ENCODE results near the gene TIGIT.

The TIGIT gene

GRCh38 chr3:114308830-114309229 is 15.0 kb downstream of the TIGIT start:
- in situ Hi-C loops (cut with HindIII; ENCODE audit: low sequenced_read_pairs), result no loop called here

GRCh38 chr3:114310695-114311094 is 16.9 kb downstream of the TIGIT start:
- in situ Hi-C loops (cut with HindIII; ENCODE audit: low sequenced_read_pairs), result no loop called here

- in situ Hi-C loops (cut with HindIII; ENCODE audit: low sequenced_read_pairs), result no loop called here
These were observed 19.6 kb downstream of the TIGIT start for GRCh38 chr3:114313426-114313825.

DNA sequence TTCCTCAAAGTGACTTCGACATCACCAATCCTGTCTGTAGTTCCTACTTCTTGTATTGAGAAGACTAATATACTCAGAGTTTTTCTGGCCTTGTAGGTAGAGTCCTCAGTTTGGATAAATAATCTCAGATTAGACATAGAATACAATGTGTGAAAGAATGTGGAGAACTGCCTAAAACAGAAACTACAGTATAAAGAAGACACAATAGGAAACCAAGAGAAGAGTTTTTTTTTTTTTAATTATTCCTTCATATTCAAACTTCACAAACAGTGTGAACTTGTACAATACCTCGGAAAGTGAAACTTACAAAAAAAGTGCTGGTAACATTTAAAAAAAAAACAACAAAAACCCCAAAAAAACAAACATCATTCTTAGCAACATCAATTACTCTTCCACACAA is 20.5 kb downstream of the TIGIT start:
- in situ Hi-C loops (cut with HindIII; ENCODE audit: low sequenced_read_pairs), result no loop called here

- in situ Hi-C loops (cut with HindIII; ENCODE audit: low sequenced_read_pairs), result no loop called here
These were observed 24.5 kb downstream of the TIGIT start for GRCh38 chr3:114318295-114318694.

- in situ Hi-C loops (cut with HindIII; ENCODE audit: low sequenced_read_pairs), result no loop called here
These were observed 25.6 kb downstream of the TIGIT start for GRCh38 chr3:114319453-114319852.

- in situ Hi-C loops (cut with HindIII; ENCODE audit: low sequenced_read_pairs), result no loop called here
These were observed 26.4 kb downstream of the TIGIT start for GRCh38 chr3:114320246-114320645.

- in situ Hi-C loops (cut with HindIII; ENCODE audit: low sequenced_read_pairs), result no loop called here
These were observed 29.9 kb downstream of the TIGIT start for GRCh38 chr3:114323546-114324254.

DNA sequence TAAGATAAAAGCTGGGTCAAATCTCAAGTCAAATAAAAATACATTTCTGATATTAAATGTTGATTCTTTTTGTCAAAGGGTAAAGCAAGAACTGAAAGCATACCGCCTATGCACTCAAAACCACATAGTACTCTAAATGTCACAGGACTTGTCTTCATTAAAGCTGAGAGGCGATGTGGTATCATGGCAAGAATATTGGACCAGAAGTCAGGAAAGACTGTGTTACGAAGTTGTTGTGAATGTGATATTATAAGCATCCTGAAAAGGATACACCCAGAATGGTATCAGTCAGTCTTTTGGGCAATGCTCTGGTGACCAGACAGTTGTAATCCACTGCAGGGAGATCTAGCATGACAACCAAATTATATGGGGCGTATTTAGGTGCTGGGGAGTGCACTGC is 33.8 kb downstream of the TIGIT start:
- in situ Hi-C loops (cut with HindIII; ENCODE audit: low sequenced_read_pairs), result no loop called here

GRCh38 chr3:114328345-114328744 is 34.5 kb downstream of the TIGIT start:
- in situ Hi-C loops (cut with HindIII; ENCODE audit: low sequenced_read_pairs), result no loop called here

- in situ Hi-C loops (cut with HindIII; ENCODE audit: low sequenced_read_pairs), result no loop called here
These were observed 36.0 kb downstream of the TIGIT start for GRCh38 chr3:114329823-114330222.

- in situ Hi-C loops (cut with HindIII; ENCODE audit: low sequenced_read_pairs), result no loop called here
These were observed 37.2 kb downstream of the TIGIT start for GRCh38 chr3:114331007-114331406.

DNA sequence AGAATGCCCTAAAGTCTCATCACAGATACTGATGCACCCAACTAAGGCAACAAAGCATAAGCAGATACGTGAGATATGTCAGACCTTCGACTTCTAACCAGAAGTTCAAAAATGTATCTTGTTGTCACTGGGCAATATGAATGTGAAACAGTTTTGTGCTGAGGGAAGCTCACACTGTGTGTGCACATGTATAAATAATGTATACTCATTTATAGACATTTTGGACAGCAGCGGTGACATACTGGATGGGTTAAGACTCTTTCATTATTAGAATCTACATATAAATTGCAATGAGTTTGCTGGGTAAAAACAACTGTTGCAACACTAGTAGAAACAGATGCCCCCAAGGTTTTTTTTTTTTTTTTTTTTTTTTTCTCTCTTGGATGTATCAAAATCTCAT is 37.9 kb downstream of the TIGIT start:
- in situ Hi-C loops (cut with HindIII; ENCODE audit: low sequenced_read_pairs), result no loop called here

GRCh38 chr3:114332342-114333179 is 38.7 kb downstream of the TIGIT start:
- in situ Hi-C loops (cut with HindIII; ENCODE audit: low sequenced_read_pairs), result no loop called here

DNA sequence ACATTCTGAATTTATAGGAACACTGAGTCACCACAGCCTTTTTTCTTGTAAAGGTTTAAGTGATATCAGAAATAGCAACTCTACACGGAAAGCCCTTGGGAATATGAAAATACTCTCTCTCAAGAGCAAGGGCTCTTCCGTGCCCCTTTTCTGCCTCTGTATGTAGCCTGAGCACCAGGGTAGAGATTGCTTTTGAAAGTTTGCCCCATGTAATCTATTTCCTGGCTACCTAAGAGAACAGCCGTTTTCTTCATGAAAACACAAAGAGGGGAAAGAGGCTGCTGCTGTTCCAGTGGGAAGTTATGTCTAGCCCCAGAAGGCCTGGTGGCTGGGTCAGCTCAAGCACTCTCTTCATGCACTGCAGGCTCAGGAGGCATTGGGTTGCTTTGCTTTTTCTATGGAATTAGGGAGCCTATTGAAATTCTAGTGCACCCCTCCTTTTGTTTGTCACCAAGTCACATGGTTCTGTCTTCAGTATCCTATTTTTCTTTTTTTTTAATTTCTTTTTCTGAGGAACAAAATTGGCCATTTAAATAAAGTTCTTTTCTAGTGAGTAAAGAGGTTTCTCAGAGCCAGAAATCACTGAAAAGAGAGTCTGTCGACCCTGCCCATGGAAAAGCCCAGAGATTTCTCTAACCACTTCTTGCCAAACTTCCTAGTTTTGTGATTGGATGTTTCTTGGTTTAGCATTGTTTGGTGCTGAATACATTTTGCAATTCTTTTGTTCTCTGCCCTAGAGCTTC is 39.5 kb downstream of the TIGIT start:
- in situ Hi-C loops (cut with HindIII; ENCODE audit: low sequenced_read_pairs), result no loop called here

DNA sequence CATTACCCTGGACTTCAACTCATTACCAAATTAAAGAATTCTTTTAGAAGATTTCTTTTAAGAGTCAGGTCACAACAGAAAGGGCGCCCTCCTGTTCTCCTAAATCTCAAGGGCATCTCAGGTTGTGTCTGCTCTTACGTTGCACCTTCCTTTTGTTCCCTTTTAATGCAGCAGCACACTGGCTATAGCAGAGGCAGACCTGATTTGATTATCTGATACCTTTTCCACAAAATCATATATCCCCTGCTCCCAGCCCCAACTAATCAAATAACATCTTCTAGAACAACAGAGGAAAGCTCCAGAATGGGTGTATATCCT is 40.1 kb downstream of the TIGIT start:
- in situ Hi-C loops (cut with HindIII; ENCODE audit: low sequenced_read_pairs), result no loop called here

- in situ Hi-C loops (cut with HindIII; ENCODE audit: low sequenced_read_pairs), result no loop called here
These were observed 42.4 kb downstream of the TIGIT start for GRCh38 chr3:114336122-114336697.

DNA sequence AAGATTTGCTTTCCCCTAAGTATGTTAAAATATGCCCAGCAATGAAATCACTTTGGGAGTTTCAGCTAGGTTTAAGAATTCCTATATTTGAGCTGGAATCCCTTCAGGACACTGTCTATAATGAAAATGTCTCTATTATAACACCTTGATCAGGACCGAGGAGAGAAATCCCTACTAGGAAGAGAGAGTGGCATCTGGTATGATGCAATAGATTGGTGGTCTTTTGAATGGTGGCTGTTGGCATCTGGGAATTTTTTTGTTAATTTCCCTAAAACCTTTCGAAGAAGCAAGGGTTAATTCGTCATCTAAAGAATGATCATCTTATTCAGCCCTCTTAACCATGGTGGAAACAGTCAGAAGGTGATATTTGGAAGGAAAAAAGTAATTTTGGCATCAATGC is 43.0 kb downstream of the TIGIT start:
- in situ Hi-C loops (cut with HindIII; ENCODE audit: low sequenced_read_pairs), result no loop called here

DNA sequence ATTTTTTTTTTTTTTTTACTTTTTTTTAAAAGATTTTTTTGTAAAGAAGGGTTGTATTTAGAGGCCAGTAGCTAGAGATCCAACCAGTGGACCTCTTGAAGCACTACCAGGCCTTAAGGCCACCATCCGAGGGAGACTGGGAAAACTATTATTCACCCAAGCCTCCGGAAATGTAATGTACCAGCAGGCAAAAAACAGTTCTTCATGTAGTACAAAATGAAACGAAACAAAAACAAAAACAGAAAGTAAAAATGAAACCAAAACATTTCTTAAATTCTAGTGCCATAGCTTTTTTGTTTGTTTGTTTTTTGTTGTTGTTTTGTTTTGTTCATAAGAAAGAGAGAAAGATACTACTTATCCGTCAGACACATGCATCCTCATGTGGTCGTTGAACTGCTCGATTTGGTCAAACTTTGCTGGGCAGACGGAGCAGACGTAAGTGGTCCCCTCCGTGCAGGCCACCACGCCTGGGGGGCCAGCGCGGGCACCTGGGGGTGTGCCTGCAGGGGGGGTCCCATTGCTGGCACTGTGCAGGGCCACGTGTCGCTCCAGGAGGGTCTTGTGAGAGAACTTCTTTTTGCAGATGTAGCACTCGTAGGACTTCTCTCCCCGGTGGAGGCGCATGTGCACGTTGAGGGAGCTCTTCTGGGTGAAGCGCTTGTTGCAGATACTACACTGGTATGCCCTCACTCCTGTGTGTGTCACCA is 45.0 kb downstream of the TIGIT start:
- in situ Hi-C loops (cut with HindIII; ENCODE audit: low sequenced_read_pairs), result no loop called here

- in situ Hi-C loops (cut with HindIII; ENCODE audit: low sequenced_read_pairs), result no loop called here
These were observed 50.7 kb downstream of the TIGIT start for GRCh38 chr3:114344492-114344891.

GRCh38 chr3:114350271-114350670 is 56.4 kb downstream of the TIGIT start:
- in situ Hi-C loops (cut with HindIII; ENCODE audit: low sequenced_read_pairs), result no loop called here
